HG02642 (cell line): ENCODE results near the gene RALBP1.
"Not testable (repeated sequence)": the region's sequence is repeated elsewhere in the genome, so short reads cannot be mapped to it uniquely, and the experiment has no call there.

Source experiments
- ATAC-seq: cut with Tn5 transposase; IDR thresholded peaks from one replicate; pipeline ENCODE4 v1.9.1; 2021; ENCODE audit warnings: mild to moderate bottlenecking; ENCODE audit not compliant: unreplicated experiment, poor library complexity

The RALBP1 gene

DNA sequence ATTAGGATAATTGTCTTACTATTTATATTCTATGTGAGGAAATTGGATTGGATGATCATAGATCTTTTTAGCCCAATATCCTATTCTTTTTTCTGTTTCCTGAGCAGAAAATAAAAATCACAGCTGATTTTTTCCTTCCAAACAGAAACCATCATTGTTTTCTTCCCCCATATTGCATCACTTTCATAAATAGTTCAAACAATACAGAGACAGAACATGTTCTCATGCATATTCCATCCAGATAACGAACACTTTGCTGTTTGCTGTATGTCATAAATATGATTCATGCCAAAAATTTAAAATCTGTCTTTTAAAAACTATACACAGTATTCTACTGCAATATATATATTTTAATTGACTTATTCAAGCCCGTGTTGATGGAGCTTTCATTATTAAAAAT is 22.0 kb upstream of the RALBP1 start:
- no peak for ATAC-seq

GRCh38 chr18:9454061-9454703 is 21.1 kb upstream of the RALBP1 start:
- ATAC-seq = no peak

DNA sequence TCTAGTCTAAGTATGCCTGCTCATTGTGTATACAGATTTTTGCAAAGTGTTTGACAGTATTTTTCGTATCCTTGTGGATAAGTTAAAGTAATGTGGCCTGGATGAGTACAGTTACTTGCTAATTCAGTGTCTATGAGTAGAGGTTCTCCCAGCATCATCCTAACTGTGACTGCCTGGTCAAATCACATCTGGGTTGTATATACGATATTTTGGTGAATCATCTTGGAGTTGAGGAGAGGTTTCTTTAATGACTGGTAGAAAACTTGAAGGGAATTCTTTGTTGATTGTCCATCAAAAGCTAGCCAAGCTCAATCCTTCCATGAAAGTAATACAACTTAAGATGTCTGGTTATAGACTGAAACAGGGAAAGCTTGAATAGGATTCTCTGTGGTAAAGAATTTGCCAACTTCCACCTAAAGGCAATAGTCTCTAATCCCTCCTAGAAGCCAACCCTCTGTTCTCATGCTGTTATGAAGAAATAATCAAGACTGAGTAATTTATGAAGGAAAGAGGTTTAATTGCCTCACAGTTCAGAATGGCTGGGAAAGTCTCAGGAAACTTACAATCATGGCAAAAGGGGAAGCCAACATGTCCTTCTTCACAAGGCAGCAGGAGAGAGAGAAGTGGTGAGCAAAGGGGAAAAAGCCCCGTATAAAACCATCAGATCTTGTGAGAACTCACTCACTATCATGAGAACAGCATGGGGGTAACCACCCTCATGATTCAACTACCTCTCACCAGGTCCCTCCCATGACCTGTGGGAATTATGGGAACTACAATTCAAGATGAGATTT is 19.4 kb upstream of the RALBP1 start:
- no peak for ATAC-seq

DNA sequence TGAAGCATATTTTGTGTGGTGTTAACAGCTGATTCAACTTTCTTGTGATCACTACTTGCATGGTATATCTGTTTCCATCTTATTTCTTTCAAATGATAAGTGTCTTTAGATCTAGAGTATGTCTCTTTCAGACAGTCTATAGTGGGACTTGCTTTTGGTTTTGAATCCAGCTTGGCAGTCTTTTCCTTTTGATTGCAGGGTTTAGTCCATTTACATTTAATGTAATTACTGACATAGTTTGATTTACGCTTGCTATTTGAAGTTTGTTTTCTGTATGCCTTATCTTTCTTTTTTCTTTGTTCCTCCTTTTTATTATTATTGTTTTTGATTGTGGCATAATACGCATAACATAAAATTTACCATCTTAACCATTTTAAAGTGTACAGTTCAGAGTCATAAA is 9.2 kb upstream of the RALBP1 start:
- ATAC-seq = no peak

GRCh38 chr18:9466846-9467245 is 8.5 kb upstream of the RALBP1 start:
- ATAC-seq = no peak

GRCh38 chr18:9468998-9469397 is 6.3 kb upstream of the RALBP1 start:
- ATAC-seq = no peak

DNA sequence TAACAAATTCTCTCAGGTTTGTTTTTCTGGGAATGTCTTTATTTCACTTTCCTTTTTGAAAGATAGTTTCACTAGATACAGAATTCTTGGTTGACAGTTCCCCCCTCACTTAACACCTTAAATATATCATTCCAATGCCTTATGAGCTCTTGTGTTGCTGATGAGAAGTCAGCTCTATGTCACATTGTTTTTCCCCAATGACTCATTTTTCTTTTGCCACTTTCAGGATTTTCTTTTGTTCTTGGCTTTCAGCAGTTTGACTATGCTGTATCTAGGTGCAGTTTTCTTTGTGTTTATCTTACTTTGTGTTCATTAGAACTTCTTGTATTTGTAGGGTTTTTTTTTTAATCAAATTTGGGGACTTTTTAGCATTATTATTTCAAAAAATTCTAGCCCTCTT is 5.6 kb upstream of the RALBP1 start:
- ATAC-seq = no peak

DNA sequence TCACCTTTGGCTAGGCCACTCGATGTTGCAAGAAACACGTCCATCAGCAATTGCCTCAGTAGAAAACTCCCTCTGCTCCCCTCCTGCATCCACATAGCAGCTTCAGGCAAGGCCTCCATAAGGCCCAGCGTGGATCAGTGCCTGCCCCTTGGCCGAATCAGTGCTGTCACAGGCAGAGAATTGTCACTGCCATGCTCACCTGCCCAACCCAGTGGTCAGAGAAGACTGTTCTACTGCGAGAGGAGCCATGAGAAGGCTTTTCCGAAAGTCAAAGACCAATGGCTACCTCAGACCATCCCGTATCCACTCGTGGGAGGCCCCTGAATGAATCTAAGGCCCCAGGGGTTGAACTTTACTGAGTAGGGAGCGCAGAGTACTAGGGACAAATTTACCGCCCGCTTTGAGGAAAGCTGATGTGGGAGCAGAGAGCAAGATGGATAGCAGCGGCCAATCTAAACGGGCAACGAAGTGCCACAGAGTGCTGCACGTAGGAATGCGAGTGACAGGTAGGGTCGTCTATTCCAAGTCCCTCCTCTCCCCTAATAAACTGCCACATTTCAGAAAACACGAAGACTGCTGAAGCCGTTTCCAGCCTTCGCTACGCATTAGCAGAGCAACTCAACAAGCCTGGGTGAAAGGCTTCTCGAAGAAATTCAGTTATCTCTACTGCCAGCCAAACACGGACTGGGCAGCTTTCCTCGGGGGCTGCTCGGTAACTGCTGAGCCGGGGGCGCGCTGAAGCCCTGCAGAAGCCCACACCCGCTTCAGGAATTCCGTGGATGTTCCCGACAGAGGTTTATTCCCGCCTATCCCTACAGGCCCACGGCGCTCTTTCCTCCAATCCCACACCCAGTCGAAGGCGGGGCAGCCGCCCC is 968 bp upstream of the RALBP1 start:
- no peak for ATAC-seq

DNA sequence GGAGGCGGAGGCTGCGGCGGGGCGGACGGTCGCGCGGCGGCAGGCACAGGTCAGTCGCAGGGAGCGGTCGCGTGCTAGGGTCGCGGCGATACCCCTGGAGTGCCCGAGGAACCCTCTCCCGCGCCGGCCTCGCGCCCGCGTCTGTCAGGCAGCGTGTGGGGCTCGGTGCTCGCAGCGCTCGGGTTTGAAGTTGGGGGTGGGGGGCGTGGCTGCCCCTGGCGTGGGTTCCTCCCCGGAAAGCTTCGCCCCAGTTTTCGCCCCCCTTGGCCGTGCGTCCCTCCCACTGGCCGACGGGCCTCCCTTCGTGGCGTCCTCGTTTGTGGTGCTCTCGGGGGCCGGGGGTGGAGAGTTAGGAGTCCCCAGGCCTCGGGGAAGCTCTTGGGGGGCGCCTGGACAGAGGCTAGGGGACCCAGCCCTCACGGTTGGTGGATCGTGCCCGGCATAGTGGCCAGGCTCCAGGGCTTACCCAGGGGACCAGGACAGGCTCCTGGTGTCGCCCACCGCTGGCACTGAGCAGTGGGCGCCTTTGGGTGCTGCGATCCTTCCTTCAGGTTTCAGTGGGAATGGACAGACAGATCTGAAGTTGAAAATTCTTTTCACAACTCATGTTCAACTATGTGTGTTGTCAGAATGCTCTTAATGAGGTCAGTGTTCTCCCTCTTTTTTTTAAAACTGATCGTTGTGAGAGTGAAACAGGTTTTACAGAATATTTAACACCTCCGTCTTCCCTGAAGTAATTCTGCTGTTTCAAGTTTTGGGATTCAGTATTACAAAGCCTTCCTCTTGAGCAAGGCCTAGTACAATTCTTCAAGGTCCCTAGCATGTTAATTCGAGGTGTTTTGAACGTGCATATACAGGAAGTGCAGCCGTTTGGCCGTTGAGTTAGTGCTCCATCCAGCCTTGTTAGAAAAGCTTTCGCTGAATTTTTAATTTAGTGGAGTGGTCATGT is 604 bp downstream of the RALBP1 start:
- no peak for ATAC-seq

GRCh38 chr18:9476949-9477348 is 1.6 kb downstream of the RALBP1 start:
- not testable (repeated sequence) for ATAC-seq

DNA sequence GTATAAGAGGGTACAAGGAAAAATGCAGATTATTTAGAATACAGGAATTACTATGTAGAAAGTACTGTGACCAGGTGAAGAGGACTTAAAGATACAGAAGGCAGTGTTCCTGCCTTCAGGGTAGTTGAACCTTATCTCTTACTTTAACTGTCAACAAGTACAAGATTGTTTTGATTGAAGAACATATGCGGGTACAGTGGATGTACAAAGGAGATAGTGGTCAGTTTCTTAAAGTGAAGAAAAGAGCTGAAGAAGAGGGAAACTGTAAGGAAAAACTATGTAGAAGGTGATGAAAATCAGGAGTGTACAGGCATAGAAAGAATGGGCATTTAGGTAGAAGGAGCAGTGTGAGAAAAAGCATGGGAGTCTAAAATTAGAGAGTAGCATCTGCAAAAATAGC is 2.2 kb downstream of the RALBP1 start:
- no peak for ATAC-seq

- ATAC-seq = no peak
Observed at GRCh38 chr18:9478545-9478944, 3.2 kb downstream of the RALBP1 start.

- ATAC-seq = no peak
Observed at GRCh38 chr18:9482790-9483189, 7.5 kb downstream of the RALBP1 start.

DNA sequence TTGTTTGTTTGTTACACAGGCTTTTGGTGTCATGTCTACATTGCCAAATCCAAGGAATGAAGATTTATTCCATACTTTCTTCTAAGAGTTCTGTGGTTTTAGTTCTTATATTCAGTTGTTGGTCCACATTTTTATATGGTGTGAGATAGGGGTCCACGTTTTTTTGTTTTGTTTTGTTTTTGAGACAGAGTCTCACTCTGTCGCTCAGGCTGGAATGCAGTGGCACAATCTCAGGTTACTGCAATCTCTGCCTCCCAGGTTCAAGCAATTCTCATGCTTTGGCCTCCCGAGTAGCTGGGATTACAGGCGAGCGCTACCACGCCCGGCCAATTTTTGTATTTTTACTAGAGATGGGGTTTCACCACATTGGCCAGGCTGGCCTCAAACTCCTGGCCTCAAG is 8.2 kb downstream of the RALBP1 start:
- ATAC-seq = no peak

- ATAC-seq = not testable (repeated sequence)
Observed at GRCh38 chr18:9484856-9485255, 9.5 kb downstream of the RALBP1 start.

DNA sequence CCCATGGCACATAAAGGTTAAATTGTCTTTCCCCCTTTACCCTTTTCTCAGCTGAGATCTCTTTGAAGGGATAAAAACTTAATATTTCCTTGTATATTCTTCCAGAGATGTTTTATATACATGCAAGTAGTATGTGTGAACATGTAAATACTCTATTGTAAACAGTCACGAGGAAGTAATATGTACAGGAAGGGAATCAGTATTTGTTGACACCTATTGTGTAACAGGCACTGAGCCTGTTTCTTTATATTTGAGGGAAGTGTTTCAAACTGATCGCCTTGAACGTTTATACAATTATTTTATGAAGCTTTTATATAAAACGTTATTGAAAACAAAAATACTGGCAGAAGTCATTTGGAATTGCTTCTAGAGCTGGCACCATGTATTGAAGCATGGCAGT is 13.2 kb downstream of the RALBP1 start:
- no peak for ATAC-seq

GRCh38 chr18:9494778-9495331 is 19.5 kb downstream of the RALBP1 start:
- ATAC-seq = no peak

GRCh38 chr18:9495465-9495864 is 20.2 kb downstream of the RALBP1 start:
- ATAC-seq = no peak

- ATAC-seq = no peak
Observed at GRCh38 chr18:9495916-9496705, 20.8 kb downstream of the RALBP1 start.
